Measurements from ENCODE around the gene SLTM.

The SLTM gene

DNA sequence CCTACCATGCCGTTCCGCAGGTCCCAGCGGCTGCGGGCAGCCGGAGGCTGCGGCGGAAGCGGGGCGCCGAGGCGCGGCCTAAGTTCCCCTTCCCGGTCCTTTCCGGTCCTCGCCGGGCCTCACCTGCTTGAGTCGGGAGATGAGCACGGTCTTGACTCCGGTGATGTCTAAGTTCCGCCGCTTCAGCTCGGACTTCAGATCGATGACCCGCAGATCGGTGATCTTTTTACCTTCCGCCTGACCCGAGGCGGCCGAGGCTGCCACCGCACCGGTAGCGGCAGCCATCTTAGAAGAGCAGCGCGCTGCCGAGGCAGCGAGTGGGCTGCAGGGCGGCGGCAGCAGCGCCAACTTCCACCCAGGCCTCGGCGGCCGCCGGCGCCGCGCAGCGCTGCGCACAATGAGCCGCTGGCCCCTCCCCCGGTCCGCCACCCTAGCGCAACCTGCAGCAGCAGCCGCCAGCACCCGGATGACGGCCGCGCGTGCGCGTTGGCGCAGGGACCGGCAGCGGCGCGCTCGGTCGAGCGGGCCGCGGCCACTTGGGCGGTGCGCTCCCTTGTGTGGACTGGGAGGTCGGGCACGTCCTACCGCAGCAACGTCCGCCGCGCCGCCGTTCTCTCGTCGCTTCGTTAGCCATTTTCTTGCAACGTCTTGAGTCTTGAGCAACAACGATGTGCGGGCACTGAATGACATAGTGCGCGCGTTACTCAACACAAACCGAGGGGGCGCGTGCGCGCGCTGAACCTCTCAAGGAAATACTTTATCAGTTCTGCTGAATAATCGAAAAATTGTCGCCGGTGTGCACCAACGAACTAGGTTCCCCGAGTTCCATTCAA lies at the start of gene SLTM:
TSS of gene SLTM (minus strand) at position 399 of the 833 bp plus-strand sequence. CDS start at position 285, 114 bp downstream.
- peak; percentile 93 for TF ChIP-seq POLR2A (IDR thresholded peaks at IDR 0.05; ENCODE audit: extremely low read depth, insufficient read length)
- TF ChIP-seq, protein P1, sequence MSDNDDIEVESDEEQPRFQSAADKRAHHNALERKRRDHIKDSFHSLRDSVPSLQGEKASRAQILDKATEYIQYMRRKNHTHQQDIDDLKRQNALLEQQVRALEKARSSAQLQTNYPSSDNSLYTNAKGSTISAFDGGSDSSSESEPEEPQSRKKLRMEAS (IDR thresholded peaks at IDR 0.05; ENCODE audit: low read depth, low read length) = peak; percentile 79
- TF ChIP-seq MYC (IDR thresholded peaks at IDR 0.05; ENCODE audit: low read depth, low read length) = peak; percentile 86
- TF ChIP-seq, protein P2, sequence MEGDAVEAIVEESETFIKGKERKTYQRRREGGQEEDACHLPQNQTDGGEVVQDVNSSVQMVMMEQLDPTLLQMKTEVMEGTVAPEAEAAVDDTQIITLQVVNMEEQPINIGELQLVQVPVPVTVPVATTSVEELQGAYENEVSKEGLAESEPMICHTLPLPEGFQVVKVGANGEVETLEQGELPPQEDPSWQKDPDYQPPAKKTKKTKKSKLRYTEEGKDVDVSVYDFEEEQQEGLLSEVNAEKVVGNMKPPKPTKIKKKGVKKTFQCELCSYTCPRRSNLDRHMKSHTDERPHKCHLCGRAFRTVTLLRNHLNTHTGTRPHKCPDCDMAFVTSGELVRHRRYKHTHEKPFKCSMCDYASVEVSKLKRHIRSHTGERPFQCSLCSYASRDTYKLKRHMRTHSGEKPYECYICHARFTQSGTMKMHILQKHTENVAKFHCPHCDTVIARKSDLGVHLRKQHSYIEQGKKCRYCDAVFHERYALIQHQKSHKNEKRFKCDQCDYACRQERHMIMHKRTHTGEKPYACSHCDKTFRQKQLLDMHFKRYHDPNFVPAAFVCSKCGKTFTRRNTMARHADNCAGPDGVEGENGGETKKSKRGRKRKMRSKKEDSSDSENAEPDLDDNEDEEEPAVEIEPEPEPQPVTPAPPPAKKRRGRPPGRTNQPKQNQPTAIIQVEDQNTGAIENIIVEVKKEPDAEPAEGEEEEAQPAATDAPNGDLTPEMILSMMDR (IDR thresholded peaks at IDR 0.05; ENCODE audit: low read depth, low read length) = no peak
- peak; percentile 97 for DNase-seq (ENCODE audit: low read depth)
- peak within 1 kb of the TSS; percentile 99 for H3K4me3 ChIP-seq (ENCODE audit: low read depth, low read length)

DNA sequence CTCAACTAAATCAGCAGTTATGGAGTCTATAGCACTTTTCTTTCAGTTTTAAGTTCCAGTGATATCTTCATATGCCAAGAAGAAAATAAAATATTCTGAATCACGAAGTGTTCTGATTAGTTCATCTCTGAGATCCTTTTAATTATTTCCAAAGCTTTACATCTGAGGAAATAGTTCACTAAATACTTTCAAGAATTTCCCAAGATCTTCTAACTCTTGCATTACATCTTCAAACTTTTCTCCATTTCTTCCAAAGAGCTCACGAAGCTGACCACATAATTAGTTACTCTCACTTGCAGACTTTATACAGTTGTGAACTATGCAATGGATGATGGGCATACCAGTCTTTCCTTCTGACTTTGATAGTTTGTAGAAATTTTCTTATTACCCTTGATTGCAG lies 49.8 kb upstream of the SLTM start:
- H3K4me3 ChIP-seq (ENCODE audit: low read depth, low read length) = no peak overlapping the region
- no peak for DNase-seq (ENCODE audit: low read depth)
- TF ChIP-seq, protein P1 (IDR thresholded peaks at IDR 0.05; ENCODE audit: low read depth, low read length) = no peak
- TF ChIP-seq, protein P2 (IDR thresholded peaks at IDR 0.05; ENCODE audit: low read depth, low read length) = no peak
- TF ChIP-seq MYC (IDR thresholded peaks at IDR 0.05; ENCODE audit: low read depth, low read length) (no peak), POLR2A (IDR thresholded peaks at IDR 0.05; ENCODE audit: extremely low read depth, insufficient read length) (no peak)

DNA sequence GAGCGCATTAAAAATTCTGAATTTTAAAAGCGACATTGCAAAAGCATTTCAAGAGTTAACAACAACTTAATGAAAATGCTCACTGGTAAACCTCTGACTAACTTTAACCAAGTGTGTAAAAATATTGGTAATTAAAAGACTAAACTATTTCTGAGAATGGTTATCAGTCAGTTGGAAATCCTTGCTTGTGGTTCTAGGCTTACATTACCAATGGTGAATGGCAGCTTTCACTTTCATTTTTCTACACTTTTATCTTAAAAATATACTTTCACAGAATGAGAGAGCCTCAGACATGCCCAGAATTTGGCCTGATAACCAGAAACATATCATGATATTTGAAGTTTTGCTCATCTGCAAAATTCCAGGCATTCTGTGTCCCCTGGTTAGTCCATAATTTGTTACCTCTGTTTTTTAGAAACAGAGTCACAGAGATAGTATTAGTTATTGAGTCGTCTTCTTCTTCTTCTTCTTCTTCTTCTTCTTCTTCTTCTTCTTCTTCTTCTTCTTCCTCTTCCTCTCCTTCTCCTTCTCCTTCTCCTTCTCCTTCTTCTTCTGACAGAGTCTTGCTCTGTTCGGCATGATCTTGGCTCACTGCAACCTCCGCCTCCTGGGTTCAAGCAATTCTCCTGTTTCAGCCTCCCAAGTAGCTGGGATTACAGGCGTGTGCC lies 48.5 kb upstream of the SLTM start:
- no peak for DNase-seq (ENCODE audit: low read depth)
- no peak overlapping the region for H3K4me3 ChIP-seq (ENCODE audit: low read depth, low read length)
- TF ChIP-seq POLR2A (IDR thresholded peaks at IDR 0.05; ENCODE audit: extremely low read depth, insufficient read length) (no peak), MYC (IDR thresholded peaks at IDR 0.05; ENCODE audit: low read depth, low read length) (no peak)
- TF ChIP-seq, protein P2 (IDR thresholded peaks at IDR 0.05; ENCODE audit: low read depth, low read length) = no peak
- TF ChIP-seq, protein P1 (IDR thresholded peaks at IDR 0.05; ENCODE audit: low read depth, low read length) = no peak

DNA sequence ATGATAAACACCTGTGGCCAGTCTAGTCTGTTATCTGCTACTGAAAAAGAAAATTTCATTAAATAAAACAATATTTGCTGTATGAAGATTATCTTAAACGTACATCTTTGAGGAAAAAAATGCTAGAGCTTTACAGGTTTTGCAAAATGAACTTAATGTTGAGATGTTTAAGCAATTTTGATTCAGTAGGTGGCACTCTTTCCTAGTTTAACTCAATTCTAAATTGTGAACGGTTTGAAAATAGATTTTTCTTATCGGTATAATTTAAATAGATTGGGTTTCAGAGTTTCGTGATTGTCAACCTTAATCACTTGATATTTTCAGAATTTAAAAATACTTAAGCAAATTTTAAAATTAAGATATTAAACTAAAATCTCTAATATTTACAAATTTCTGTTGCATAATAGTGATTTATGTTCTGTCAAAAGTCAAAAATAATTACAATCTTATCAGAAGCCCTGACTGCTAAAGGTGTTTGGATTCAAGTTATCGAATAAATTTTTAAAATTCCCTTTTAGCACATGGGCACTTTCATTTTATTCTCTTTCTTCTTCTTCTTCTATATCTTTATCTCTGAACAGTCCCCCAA lies 47.0 kb upstream of the SLTM start:
- no peak overlapping the region for H3K4me3 ChIP-seq (ENCODE audit: low read depth, low read length)
- DNase-seq (ENCODE audit: low read depth) = peak; percentile 61
- no peak for TF ChIP-seq POLR2A (IDR thresholded peaks at IDR 0.05; ENCODE audit: extremely low read depth, insufficient read length)
- TF ChIP-seq, protein P2 (IDR thresholded peaks at IDR 0.05; ENCODE audit: low read depth, low read length) = no peak
- TF ChIP-seq MYC (IDR thresholded peaks at IDR 0.05; ENCODE audit: low read depth, low read length) = no peak
- TF ChIP-seq, protein P1 (IDR thresholded peaks at IDR 0.05; ENCODE audit: low read depth, low read length) = no peak

DNA sequence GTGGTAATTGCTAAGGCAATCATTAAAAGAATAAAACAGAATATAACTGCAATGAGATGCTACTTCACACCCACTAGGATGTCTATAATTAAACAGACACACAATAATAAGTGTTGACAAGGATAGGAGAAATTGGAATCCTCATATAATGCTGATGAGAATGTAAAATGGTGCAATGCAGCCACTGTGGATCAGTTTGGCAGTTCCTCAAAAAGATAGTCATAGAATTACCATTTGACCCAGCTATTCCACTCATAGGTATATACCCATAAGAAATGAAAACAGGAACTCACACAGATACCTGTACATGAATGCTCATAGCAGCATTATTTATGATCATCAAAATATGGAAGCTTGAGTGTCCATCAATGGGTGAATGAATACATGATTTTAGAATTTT lies 44.4 kb upstream of the SLTM start:
- TF ChIP-seq, protein P2 (IDR thresholded peaks at IDR 0.05; ENCODE audit: low read depth, low read length) = no peak
- TF ChIP-seq MYC (IDR thresholded peaks at IDR 0.05; ENCODE audit: low read depth, low read length) (no peak), POLR2A (IDR thresholded peaks at IDR 0.05; ENCODE audit: extremely low read depth, insufficient read length) (no peak)
- TF ChIP-seq, protein P1 (IDR thresholded peaks at IDR 0.05; ENCODE audit: low read depth, low read length) = no peak
- DNase-seq (ENCODE audit: low read depth) = no peak
- no peak overlapping the region for H3K4me3 ChIP-seq (ENCODE audit: low read depth, low read length)
